Measurements from ENCODE around the gene CARNS1. TPM values are rescaled to one million over a fixed set of nuclear protein-coding genes. Genes with fewer than 3 reads are reported as not detected.

CARNS1 gene
- total RNA-seq, 1 experiment from 2014 or later, result not detected

DNA sequence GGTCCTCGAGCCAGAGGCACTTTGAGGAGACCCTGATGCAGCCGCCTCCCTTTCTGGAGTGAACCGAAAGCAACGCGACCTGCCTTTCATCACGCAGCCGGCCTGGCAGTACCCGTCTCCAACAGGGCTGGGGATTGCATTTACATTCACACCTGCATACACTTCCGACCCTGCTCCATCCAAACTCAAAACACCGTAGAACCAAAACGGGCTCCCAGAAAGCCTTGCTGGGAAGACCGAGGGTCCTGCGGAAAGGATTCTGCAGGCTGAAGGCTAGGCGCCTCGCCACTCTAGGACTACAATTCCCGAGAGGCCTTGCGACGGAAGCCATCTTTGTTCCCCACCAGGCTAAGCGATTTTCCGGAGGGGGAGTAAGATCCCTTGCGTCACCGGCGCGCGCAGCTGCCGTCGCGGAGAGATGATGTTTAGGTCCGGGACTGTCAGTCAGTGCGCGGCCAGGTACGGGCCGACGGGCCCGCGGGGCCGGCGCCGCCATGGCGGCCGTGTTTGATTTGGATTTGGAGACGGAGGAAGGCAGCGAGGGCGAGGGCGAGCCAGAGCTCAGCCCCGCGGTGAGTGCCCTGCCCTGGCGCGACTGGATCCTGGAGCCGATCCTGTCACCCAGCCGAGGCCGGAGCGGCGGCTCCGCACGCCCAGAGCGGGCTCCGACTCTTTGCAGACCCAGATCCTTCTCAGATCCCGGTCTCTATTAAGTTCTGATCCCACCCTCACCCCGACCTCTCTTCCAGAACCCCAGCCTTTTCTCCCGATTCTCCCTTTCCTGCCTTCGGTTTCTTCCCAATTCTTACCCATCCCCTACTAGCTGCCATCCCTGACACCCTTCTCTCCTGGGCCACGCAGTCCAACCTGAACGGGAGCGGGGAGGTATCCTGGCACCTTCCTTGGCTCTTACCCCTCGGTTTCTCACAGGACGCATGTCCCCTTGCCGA is 12.8 kb downstream of the CARNS1 start, which contains the start of gene RPS6KB2:
Gene RPS6KB2, plus strand, starts transcription at position 443 of the 950 bp plus-strand sequence. Its CDS starts 52 bp downstream, at position 495.
- DNase-seq (ENCODE audit: low spot score), result peak; percentile 91

DNA sequence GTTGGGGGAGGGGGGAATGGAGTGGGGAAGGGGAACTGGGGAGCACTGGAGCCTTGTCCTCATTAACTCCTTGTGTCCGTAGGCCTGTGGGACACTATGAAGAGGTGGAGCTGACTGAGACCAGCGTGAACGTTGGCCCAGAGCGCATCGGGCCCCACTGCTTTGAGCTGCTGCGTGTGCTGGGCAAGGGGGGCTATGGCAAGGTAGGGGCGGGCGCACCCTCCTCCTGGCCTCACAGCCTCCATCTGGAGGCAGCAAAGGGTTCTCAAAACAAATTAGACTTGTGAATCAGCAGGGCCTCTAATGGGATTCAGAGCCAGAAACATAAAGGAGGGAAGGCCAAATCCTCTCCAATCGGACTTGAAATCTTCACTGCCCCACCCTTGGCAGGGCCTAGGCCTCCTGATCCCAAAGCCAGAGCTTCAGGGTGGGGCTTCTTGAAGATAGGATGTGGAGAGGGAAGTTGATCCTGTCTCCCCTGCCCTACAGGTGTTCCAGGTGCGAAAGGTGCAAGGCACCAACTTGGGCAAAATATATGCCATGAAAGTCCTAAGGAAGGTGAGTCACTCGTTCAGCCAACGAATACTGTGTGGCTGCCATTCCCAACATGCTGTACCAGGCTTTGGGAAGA is 13.7 kb downstream of the CARNS1 start:
- DNase-seq (ENCODE audit: low spot score), result no peak

DNA sequence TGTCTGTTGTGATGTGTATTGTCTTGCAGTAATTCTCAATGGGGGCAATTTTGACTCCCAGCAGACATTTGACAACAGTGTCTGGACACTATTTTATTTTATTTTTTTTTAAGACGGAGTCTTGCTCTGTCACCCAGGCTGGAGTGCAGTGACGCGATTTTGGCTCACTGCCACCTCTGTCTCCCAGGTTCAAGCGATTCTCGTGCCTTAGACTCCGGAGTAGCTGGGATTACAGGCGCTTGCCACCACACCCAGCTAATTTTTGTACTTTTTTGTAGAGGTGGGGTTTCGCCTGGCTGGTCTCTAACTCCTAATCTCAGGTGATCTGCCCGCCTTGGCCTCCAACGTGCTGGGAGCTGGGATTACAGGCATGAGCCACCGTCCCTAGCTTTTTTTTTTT is 14.2 kb downstream of the CARNS1 start:
- DNase-seq (ENCODE audit: low spot score), result no peak

DNA sequence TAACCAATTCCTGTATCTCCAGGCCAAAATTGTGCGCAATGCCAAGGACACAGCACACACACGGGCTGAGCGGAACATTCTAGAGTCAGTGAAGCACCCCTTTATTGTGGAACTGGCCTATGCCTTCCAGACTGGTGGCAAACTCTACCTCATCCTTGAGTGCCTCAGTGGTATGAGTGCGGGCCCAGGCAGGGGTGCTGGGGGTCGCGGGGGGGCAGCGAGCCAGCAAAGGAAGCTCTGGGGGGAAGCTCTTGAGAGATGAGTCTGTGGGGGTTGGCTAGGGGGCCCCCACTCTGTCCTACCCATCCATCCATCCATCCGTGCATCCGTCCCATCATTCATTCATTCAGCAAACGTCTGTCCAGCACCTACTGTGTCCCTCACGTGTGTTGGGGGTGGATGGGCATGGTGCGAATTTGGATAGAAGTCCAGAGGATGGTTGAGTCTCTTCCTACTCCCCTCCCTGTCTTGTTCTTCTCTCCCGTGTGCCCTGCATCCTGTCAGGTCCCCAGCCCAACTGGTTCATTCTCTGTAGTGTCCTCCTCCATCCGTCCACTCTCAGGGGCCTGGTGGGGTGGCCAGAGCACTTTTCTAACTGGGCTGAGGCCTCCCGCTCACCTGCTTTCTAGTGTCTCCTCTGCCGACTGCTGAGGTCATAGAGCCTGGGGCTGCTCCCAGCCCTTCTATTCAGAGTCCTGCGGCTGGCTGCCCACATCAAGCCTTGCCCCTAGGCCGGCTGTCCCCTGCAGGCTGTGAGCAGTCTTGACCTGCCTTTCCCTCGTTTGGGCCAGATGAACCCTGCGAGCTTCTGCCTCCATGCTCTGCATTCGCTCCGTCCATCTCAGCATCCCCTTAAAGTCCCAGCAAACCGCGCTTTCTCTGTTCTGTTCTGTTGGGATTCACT is 16.1 kb downstream of the CARNS1 start:
- no peak for DNase-seq (ENCODE audit: low spot score)

DNA sequence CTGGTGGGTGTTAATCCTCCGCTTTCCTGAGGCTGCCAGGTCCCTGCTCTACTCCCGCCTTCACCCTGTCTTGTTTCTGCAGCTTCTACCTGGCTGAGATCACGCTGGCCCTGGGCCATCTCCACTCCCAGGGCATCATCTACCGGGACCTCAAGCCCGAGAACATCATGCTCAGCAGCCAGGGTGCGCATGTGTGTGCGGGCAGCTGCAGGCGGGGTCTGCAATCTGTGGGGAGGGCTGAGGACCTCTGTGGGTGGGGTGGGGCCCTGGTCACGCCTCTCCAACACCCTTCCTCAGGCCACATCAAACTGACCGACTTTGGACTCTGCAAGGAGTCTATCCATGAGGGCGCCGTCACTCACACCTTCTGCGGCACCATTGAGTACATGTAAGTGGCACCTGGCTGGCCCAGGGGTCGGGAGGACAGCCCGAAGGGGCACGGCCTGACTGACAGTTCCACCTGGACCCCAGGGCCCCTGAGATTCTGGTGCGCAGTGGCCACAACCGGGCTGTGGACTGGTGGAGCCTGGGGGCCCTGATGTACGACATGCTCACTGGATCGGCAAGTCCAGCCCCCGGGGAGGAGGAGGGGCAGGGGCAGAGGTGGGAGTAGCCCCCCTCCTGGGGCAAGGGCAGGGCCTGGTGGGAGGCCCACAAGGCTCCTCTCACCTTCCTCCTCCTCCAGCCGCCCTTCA is 17.3 kb downstream of the CARNS1 start:
- no peak for DNase-seq (ENCODE audit: low spot score)

DNA sequence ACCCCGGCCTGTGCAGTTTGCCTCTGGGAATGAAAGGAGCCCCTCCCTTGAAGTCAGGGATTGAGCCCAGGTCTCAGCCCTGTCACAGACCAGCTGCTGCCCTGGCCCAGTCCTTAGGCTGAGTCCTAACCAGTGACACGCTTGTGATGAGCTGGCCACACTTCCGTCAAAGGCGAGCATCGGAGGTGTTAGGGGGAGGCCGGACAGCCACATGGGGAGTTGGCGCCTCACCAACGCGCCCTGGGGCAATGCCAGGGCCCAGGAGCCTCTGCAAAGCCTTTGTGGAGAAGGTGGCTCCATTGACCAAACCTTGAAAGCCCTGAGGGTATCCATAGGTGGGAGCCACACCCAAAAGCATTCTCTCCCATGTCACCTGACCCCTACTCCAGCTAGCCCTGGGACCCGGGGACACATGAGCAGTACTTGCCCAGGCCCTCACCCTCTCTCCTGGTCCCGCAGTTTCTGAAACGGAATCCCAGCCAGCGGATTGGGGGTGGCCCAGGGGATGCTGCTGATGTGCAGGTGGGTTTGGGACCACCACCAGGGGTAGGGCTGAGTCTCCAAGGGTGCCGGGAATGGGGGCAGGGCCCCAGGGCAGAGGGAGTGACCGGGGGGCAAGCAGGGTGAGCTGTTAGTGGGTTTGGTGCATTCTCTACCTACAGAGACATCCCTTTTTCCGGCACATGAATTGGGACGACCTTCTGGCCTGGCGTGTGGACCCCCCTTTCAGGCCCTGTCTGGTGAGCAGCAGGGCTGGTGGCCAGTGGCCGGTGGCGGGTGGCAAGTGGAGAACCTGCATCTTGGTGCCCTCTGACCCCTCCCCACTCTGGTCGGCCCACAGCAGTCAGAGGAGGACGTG is 18.3 kb downstream of the CARNS1 start:
- no peak for DNase-seq (ENCODE audit: low spot score)

DNA sequence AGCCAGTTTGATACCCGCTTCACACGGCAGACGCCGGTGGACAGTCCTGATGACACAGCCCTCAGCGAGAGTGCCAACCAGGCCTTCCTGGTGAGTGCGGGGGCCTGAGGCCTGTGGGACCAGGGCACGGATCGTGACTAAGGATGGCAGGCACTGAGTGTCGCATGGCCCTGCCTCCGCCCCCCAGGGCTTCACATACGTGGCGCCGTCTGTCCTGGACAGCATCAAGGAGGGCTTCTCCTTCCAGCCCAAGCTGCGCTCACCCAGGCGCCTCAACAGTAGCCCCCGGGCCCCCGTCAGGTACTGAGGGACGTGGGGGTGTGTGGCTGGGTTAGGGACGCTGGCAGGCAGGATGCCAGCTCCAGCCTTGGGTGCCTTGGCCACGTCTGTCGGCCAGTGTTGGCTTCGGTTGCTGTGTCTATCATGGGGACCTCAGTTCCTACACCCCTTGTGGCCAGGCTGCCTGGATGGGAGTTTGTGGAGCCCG is 19.0 kb downstream of the CARNS1 start:
- DNase-seq (ENCODE audit: low spot score), result no peak

DNA sequence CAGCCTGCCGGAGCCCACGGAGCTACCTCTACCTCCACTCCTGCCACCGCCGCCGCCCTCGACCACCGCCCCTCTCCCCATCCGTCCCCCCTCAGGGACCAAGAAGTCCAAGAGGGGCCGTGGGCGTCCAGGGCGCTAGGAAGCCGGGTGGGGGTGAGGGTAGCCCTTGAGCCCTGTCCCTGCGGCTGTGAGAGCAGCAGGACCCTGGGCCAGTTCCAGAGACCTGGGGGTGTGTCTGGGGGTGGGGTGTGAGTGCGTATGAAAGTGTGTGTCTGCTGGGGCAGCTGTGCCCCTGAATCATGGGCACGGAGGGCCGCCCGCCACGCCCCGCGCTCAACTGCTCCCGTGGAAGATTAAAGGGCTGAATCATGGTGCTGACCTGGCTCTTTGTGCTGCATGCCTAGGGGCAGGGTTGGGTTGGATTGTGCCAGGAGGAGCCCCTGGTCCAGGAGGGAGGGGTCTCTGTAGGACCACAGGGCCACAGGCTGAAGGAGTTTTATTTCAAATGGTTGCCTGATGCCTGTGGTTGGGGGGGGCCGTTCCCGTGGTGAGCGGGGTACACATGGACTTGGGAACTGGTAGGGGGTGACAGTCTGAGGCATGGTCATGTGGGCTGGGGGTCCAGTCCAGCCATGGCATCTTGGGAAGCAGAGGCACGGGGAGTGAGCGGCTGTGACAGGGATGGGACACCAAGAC is 19.7 kb downstream of the CARNS1 start:
- DNase-seq (ENCODE audit: low spot score), result peak; percentile 30

DNA sequence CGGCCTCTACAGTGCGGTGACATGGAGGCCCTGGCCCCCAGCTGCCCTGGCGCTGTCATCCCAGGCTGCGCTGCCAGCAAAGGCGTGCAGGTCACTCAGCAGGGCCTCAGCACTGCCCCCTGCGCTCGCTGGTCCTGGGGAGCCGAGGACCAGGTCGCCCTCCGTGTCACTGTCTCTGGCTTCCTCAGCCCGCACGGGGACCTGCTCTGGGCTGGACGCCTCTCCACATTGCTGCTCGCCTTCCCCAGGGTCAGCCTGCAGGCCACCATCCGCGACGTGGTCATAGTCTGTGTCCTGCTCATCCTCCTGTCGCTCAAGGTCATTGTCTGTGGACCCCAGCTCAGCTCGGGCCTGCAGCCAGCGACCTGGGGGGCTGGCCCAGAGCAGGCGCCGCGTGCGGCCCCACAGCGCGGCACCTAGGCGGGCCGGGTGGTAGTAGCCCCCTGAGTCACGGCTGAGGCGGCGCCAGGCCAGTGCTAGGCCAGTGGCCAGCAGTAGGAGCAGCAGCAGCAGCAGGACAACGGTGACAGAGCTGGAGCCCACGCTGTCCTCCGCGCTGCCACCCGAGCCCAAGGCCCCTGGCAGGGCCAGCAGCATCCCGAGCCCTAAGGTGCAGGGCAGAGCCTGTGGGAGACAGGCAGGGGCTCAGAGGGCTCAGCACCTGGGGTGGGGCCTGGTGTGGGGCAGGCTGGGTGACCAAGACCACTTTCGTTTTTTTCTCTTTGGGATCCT is 20.4 kb downstream of the CARNS1 start:
- no peak for DNase-seq (ENCODE audit: low spot score)

DNA sequence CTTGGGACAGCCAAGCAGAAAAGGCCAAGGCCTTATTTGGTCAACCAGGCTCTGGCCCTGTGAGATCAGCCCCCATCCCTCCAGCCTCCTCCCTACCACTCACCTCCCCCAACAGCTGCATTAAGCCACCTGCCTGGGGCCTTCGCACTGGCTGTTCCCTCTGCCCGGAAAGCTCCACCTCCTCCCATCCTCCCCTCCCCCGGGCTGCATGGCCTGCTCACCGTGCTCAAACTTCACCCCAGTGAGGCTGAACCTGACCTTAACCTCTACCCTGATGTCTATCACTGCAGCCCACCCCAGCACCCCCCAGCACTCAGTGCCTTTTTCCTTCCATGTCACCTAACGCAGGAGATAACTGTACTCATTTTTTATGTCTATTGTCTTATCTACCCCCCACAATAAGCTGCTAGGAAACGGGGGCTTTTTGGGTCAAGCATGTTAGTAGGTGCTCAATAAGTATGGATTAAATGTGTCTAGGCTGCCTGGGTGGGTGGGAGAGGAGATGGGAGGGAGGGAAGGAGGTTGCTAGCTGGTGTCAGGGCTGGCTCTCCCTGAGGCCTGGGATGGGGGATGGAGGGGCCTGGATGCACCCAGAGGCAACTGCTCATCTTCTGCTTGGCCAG is 21.1 kb downstream of the CARNS1 start:
- DNase-seq (ENCODE audit: low spot score), result no peak

DNA sequence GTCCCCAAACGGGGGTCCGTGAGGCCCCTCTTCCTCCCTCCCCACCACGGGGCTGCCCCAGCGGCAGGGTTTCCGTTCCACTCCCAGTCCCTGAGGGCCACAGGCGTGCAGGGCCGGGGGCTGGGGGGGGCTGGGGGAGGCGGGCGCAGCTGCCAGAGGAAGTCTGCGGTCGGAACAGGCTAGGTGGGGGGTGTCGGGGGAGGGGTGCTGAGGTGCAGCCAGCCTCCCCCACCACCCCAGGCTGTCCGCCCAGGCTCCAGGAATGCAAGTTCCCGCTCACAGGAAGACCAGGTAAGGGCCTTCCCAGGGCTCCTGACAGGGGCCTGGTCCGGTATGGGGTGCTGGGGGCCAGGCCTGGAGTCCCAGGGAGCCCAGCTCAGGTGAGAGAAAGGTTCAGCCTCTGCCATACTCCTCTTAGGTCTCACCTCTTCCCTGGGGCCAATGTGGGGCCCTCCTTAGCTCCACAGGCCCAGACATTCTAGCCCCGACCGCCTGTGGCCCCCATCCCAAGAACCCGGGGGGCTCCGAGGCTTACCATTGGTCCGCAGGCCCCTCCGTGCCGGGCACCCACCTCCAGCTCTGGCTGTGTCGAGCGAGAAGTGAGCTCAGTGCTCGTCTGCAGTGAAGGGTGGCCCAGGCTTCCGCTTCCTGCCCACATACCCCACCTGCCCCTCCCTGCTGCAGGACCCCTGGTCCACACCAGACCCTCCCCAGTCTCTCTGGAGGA is 21.8 kb downstream of the CARNS1 start, which contains the start of gene PTPRCAP:
Gene PTPRCAP, minus strand, starts transcription at position 601 of the 727 bp plus-strand sequence. Its CDS starts 63 bp downstream, at position 538.
- no peak for DNase-seq (ENCODE audit: low spot score)

DNA sequence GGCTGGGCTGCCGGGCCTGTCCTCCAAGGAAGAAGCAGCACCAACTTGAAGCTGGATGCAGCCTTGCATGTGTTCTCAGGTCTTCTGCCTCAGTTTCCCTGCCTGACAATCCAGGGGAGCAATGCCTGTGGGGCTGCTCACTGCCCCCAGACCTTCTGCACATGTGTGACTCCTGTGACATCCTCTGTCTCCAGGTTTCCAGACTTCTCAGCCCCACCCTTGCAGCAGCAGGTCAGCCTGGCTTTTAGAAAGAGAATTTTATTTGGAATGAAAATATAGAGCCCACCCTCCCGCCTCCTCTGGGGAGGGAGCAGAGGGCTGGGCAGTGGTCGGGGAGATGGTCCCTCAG is 22.3 kb downstream of the CARNS1 start:
- no peak for DNase-seq (ENCODE audit: low spot score)

DNA sequence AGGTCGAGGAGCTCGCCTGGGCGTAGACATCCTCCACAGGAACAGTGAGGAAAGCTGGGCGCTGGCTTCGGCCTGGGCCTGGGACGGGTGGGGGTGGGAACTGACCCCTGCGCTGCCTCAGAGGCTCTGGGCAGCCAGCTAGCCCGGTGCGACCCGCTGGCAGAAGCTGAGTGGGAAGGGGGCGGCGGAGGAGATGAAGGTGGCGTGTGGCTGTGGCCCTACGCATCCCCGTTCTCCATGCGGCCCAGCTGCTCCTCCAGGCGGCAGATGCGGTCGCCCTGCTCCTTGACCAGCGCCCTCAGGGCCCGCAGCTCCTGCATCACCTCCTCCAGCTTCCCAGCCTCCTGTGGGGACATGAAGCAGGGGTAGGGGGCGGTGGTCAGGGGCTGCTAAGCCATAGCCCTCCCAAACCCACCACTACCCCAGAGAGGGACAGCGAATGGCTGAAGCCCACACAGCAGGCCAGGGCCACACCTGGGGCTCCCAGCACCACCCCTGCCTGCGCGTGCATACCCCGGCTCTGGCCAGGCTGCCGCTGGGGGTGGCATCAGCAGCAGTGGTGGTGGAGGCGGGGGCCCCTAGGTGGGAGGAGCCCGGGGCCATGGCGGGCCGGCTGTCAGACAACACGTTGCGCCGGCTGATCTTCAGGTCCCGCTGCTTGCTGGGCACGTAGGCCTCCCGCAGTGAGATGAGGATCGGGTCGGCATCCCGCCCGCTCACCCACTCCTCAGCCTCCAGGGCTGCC is 22.9 kb downstream of the CARNS1 start:
- DNase-seq (ENCODE audit: low spot score), result no peak

DNA sequence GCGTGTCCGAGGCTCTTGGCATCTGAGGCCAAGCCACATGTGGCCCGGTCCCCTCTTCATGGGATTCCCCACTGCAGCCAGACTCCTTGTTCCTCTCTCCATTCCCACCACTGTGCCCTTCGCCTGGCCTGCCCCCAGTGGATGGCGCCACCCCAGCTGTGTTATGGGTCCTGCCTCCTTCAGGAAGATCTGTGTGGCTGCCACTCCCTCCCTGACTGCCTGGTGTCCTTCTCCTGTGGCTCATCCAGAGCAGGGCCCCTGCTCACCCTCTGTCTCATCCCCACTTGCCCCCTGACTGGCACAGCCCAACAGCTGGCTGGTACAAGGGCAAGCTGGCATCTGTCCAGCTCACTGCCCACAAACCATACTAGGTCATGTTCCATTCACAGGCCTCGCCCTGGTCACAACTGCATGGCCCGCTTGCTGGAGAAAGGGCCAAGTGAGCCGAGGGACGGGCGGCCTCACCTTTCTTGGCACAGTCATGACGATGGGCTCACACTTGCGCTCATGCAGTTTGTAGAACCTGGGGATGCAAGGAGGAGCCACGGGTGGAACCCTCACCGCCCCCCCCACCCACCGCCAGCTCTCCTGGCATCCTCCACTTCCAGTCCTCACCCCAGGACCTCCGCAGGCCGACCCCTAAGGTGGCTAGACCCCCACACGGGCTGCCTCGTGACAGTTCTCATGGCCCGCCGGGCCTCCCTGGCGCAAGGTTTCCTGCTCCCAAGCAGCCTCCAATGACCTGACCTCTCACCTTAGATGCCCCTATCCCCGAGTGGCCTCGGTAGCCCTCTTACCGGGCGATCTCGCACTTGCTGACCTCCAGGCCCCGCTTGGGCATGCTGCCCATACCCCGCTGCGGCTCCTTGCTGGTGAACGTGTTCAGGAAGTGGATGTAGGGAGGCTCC is 24.1 kb downstream of the CARNS1 start:
- DNase-seq (ENCODE audit: low spot score), result peak; percentile 50

DNA sequence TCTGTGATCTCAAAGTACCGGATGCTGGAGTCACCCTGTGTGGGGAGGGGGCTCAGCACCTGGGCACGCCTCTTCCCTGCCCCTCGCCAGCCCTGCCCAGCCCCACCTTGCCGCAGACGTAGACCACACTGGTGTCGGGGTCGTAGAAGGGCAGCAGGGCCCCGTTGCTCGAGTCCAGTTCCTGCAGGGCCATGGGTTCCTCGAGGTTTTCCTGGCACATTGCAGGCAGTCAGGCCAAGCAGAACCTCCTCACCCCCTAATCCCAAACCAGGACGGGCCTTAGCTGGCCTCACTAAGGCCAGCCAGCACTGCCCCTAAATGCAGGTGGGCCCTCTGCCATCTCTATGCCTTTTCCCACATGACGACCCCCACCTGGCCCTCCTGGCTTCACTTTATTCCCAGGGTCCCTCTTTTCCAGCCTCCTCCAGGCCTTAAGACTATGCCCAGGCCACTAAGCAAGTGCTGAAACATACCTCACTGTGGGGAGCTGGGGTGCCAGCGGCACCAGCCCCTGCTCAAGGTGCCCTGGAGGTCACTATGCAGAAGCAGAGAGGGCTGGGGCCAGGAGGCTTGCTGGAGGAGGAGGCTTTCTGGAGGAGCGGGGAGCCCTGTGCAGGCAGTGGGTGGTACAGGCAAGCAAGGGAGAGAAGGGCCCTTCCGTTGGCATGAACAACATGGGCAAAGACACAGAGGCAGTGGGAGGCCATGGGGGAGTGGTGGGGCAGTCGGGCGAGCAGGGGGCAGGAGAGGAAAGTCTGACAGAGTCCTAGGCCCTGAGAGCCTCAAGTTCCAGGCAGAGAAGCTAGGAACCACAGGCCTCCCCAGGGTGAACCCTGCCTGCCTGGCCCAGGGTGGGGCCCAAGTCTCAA is 25.0 kb downstream of the CARNS1 start:
- DNase-seq (ENCODE audit: low spot score), result no peak
